DMS114 treated with DMSO at 0.1 percent for 48 hours (cell line): ENCODE data around the gene HNMT.
"Not testable (repeated sequence)": the region's sequence is repeated elsewhere in the genome, so short reads cannot be mapped to it uniquely, and the experiment has no call there.

Experiments used
- DNase-seq: peaks from one replicate; lab custom pipeline; 2025; ENCODE audit not compliant: unreplicated experiment; lab: John Stamatoyannopoulos, UW

Gene HNMT

GRCh38 chr2:138040616-138041015, 76.3 kb downstream of the HNMT start:
- no peak for DNase-seq

- no peak for DNase-seq
Measured at GRCh38 chr2:138042311-138042710, 78.0 kb downstream of the HNMT start.

GRCh38 chr2:138043588-138043987, 79.3 kb downstream of the HNMT start:
- not testable (repeated sequence) for DNase-seq

DNA sequence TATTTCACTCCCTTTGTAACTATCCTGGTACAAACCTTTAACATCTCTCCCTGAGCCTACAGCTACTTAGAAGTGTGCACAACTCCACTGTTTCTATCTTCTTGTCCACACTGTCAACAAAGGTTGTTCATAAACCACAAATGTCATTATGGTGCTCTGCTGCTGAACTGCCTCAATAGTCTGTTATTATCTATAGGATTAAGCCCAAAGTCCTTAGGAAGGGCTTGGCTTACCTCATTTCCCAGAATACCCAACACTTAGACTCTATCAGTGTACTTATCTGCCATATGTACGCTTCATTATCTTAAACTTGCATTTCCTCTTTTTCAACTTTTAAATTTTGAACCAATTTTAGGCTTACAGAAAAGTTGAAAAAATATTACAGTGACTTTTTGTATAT, 94.2 kb downstream of the HNMT start:
- no peak for DNase-seq

- DNase-seq, result no peak
Measured at GRCh38 chr2:138059487-138060300, 95.4 kb downstream of the HNMT start.

- DNase-seq, result no peak
Measured at GRCh38 chr2:138060301-138060635, 96.0 kb downstream of the HNMT start.

DNA sequence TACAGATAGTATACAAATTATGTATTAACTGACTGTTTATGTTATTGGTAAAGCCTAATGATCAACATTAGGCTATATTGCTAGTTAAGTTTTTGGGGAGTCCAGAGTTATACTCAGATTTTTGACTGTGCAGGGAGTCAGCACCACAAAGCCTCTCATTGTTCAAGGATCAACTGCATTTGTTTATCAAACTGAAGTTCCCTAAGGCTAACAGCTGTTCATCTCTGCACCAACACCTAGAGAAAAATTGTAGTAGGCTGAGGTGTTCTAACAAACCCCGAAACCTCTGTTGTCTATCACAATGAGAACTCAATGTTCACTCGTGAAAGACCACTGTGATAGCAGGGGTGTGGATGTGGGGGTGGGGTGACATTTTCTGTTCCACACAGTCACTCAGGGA, 97.7 kb downstream of the HNMT start:
- DNase-seq, result no peak

DNA sequence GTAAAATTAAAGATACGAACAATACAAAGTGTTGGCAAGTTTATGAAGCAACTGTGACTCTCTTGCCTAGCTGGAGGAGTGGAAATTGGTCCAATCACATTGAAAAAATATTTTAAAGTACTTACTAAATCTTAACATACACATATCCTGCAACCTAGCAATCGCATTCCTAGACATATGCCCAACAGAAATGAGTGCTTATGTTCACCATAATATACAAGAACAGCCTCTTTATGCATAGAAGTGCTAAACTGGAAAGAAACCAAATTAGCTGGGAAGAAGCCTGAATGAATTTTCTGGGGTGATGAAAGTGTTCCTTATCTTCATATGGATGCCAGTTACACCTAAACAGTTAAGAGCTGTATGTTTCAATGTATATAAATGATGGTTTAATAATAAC, 98.9 kb downstream of the HNMT start:
- no peak for DNase-seq
